Uterus (tissue), 4 donors: Measurements from ENCODE around the gene CTSF. TPM values are rescaled to one million over a fixed set of nuclear protein-coding genes. Genes with fewer than 3 reads are reported as not detected.
A peak's percentile ranks its signal among the peaks of the same experiment; 100 is the strongest.

Source experiments
- DNase-seq, 2 donors: peaks; one replicate each; pipeline ENCODE4 v3.0.0-alpha.2; 2019 to 2020
- H3K27ac ChIP-seq, 2 donors: fragments of 200-600 bp; sonication (generic); 1 replicate in 1 of 2; 2 replicates in 1 of 2; pipeline ENCODE4 v1.5.1; 2016 to 2018
- H3K27me3 ChIP-seq, 2 donors: fragments of 200-600 bp; sonication (generic); one replicate each; pipeline ENCODE4 v1.5.1; 2018 to 2019; ENCODE audit warnings: control low read depth in 1 of 2
- H3K36me3 ChIP-seq, 2 donors: fragments of 200-600 bp; sonication (generic); one replicate each; pipeline ENCODE4 v1.5.1; 2019; ENCODE audit warnings: control low read depth in 1 of 2
- H3K4me1 ChIP-seq, 2 donors: fragments of 200-600 bp; sonication (generic); one replicate each; pipeline ENCODE4 v1.5.1; 2018 to 2019; ENCODE audit warnings: control low read depth in 1 of 2
- H3K4me3 ChIP-seq, 2 donors: fragments of 200-600 bp; sonication (generic); 1 replicate in 1 of 2; 2 replicates in 1 of 2; pipeline ENCODE4 v1.5.1; 2018 to 2019; ENCODE audit warnings: mild to moderate bottlenecking in 1 of 2
- H3K9me3 ChIP-seq, 2 donors: fragments of 200-600 bp; sonication (generic); one replicate each; pipeline ENCODE4 v1.5.1; 2019; ENCODE audit warnings: control low read depth in 1 of 2
- POLR2A ChIP-seq, 2 donors: fragments of 450-650 bp; IDR thresholded peaks; one replicate each; pipeline ENCODE4 v1.6.1; 2016; ENCODE audit warnings: antibody characterized with exemption in 2 of 2, mild to moderate bottlenecking in 1 of 2, moderate library complexity in 1 of 2
- intact Hi-C: fragments of 100-400 bp; cut with DNase I; formaldehyde crosslinking; loops from one replicate; pipeline ENCODE4 v1.15.1; 2023; ENCODE audit warnings: low total_unique reads
- total RNA-seq, 4 donors: library from RNA; depleted of rRNA in 3 of 4; stranded (reverse); fragments of >200 nt in 3 of 4; gene quantifications; one replicate each; pipeline versions ENCODE4 v1.1.0 to v1.2.4, GENCODE V29; 2014 to 2023
- TF ChIP-seq, protein P1 (sequence below), 4 experiments: fragments of 200-600 bp in 2 of 4; fragments of 450-650 bp in 2 of 4; sonication (generic) in 2 of 4; IDR thresholded peaks; one replicate each; pipeline ENCODE4 v1.5.1; 2016 to 2019; ENCODE audit warnings: antibody characterized with exemption in 4 of 4, mild to moderate bottlenecking in 2 of 4, moderate library complexity in 1 of 4
- donor health status: DM: yes; HTN: yes; CAD: no.

The CTSF gene
- 10 to 100 TPM; 61.2 to 89.1 (median 83.6) TPM for total RNA-seq

- peak; percentile 83 for DNase-seq
- intact Hi-C loops = no loop called here
- peak within 1 kb of the TSS; percentile 22 to 78 for H3K4me3 ChIP-seq
- no peaks in the 10 kb centered on the region for H3K36me3 ChIP-seq
- peaks cover 0 to 5% of the 10 kb centered on the region in 2 donors for H3K4me1 ChIP-seq
- H3K27ac ChIP-seq = peak within 1 kb of the TSS; percentile 58 to 75
- no peaks in the 10 kb centered on the region for H3K27me3 ChIP-seq
- TF ChIP-seq POLR2A (IDR thresholded peaks at IDR 0.05) = peak; percentile 39 to 54
- TF ChIP-seq, protein P1, sequence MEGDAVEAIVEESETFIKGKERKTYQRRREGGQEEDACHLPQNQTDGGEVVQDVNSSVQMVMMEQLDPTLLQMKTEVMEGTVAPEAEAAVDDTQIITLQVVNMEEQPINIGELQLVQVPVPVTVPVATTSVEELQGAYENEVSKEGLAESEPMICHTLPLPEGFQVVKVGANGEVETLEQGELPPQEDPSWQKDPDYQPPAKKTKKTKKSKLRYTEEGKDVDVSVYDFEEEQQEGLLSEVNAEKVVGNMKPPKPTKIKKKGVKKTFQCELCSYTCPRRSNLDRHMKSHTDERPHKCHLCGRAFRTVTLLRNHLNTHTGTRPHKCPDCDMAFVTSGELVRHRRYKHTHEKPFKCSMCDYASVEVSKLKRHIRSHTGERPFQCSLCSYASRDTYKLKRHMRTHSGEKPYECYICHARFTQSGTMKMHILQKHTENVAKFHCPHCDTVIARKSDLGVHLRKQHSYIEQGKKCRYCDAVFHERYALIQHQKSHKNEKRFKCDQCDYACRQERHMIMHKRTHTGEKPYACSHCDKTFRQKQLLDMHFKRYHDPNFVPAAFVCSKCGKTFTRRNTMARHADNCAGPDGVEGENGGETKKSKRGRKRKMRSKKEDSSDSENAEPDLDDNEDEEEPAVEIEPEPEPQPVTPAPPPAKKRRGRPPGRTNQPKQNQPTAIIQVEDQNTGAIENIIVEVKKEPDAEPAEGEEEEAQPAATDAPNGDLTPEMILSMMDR (IDR thresholded peaks at IDR 0.05) = peak in 1 of 4 experiments; percentile 20
- H3K9me3 ChIP-seq = no peaks in the 10 kb centered on the region
Observed at GRCh38 chr11:66568124-66568916, at the start of gene CTSF. Gene CTSF, minus strand, starts transcription at chr11:66568606. Its CDS starts 120 bp downstream, at chr11:66568486.

DNA sequence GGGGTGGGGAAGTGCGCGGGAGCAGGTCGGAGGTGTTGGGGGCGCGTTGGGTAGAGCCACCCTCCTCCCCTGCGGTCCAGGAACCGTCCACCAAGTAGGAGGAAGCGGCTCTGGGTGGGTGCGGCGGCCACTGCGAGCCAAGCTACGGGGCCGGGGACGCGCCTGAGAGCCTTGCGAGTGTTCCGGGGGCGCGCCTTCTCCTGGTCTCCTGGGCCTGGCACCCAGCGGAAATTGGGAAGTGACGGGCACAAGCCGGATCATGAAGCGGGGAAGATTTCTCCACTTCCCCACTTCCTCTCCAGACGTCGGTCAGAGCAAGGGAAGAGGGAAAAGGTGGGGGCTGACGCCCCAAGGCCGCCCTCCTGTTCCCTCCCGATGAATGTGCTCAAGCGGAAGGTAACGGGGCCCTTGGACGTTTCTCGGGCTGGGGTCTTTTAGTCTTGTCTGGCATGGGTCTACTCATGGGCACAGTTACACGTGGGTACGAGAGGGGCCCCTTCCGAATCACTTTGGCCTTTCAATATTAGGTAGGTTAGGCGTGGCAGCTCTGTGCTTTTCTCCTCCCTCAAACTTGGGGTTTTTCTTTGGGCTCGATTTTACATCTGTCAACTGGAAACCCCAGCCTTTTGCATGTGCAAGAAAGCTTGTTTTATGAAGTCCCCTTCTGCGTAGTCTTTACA lies 48.9 kb upstream of the CTSF start:
- Histone ChIP-seq H3K27me3 (no peaks in the 10 kb centered on the region), H3K4me1 (peaks cover 0 to 9% of the 10 kb centered on the region in 2 donors), H3K9me3 (no peaks in the 10 kb centered on the region), H3K36me3 (no peaks in the 10 kb centered on the region), H3K27ac (peak overlapping the region; percentile 91 to 97), H3K4me3 (peak overlapping the region; percentile 69 to 89)
- intact Hi-C loops = no loop called here
- TF ChIP-seq POLR2A (IDR thresholded peaks at IDR 0.05) = no peak
- TF ChIP-seq, protein P1 (IDR thresholded peaks at IDR 0.05) = no peak
- DNase-seq = no peak

DNA sequence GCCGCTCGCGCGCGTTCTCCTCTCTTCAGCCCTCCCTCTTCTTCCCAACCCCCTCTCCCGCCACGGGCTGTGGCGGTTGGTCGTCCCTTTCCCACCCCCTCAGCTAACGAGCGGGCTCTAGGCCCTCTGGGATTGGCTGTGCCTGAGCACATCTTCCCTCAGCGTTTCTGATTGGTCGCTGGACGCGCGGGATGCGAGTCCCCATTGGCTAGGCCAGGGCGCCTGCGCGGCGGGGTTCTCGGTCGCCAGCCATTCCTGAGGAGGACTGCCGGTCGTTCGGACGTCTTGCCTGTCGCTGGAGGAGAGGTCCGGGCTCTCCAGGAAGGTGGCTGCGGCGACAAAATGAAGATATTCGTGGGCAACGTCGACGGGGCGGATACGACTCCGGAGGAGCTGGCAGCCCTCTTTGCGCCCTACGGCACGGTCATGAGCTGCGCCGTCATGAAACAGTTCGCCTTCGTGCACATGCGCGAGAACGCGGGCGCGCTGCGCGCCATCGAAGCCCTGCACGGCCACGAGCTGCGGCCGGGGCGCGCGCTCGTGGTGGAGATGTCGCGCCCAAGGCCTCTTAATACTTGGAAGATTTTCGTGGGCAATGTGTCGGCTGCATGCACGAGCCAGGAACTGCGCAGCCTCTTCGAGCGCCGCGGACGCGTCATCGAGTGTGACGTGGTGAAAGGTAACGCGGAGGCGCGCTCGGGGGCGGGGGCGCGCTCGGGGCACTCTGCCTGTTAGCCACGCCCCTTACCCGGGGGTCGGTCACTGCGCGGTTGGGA lies 48.2 kb upstream of the CTSF start, which contains the start of gene RBM14:
TSS of gene RBM14 (plus strand) at position 252 of the 776 bp plus-strand sequence. CDS start at position 343, 91 bp downstream.
- no peaks in the 10 kb centered on the region for H3K36me3 ChIP-seq
- no peaks in the 10 kb centered on the region for H3K27me3 ChIP-seq
- peaks cover 0 to 9% of the 10 kb centered on the region in 2 donors for H3K4me1 ChIP-seq
- TF ChIP-seq, protein P1 (IDR thresholded peaks at IDR 0.05) = peak in 1 of 4 experiments; percentile 20
- TF ChIP-seq POLR2A (IDR thresholded peaks at IDR 0.05) = peak; percentile 98 to 100
- intact Hi-C loops = no loop called here
- peak; percentile 98 for DNase-seq
- H3K9me3 ChIP-seq = no peaks in the 10 kb centered on the region
- peak within 1 kb of the TSS; percentile 91 to 97 for H3K27ac ChIP-seq
- peak within 1 kb of the TSS; percentile 69 to 89 for H3K4me3 ChIP-seq

DNA sequence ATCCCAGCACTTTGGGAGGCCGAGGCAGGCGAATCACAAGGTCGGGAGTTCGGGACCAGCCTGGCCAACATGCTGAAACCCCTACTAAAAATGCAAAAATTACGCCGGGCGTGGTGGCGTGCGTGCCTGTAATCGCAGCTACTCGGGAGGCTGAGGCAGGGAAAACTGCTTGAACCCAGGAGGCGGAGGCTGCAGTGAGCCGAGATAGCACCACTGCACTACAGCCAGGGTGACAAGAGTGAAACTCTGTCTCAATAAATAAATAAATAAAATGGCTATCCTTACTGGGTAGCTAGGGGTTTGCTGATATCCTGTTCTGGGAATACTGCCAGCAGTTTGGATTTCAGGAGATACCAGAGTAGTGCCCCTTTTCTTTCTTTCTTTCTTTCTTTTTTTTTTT lies 45.7 kb upstream of the CTSF start:
- TF ChIP-seq POLR2A (IDR thresholded peaks at IDR 0.05) = no peak
- TF ChIP-seq, protein P1 (IDR thresholded peaks at IDR 0.05) = no peak
- Histone ChIP-seq H3K27ac (no peak overlapping the region), H3K4me1 (no peaks in the 10 kb centered on the region), H3K36me3 (no peaks in the 10 kb centered on the region), H3K4me3 (no peak overlapping the region), H3K9me3 (no peaks in the 10 kb centered on the region), H3K27me3 (no peaks in the 10 kb centered on the region)
- intact Hi-C loops = no loop called here
- DNase-seq = no peak
